Heart left ventricle (tissue), 13 donors: ENCODE results near the gene ABO.
"Not testable (repeated sequence)": the region's sequence is repeated elsewhere in the genome, so short reads cannot be mapped to it uniquely, and the experiment has no call there.

Source experiments
- CTCF ChIP-seq, 12 donors: fragments of 200-600 bp; sonication (generic) in 4 of 12; IDR thresholded peaks; one replicate each; pipeline versions ENCODE4 v1.5.0 to v1.8.0; 2018 to 2022; ENCODE audit warnings: antibody characterized with exemption in 12 of 12, mild to moderate bottlenecking in 5 of 12
- POLR2A ChIP-seq, 2 donors: fragments of 450-650 bp; IDR thresholded peaks; one replicate each; pipeline ENCODE4 v1.6.1; 2017; ENCODE audit warnings: antibody characterized with exemption in 2 of 2, mild to moderate bottlenecking in 2 of 2, moderate library complexity in 2 of 2
- donor health status: ischemic (EF 13 %, LVEDD 7.1; RV severe dilation, severe dysfunction).
- donor health status: DM: no; HTN: yes; CAD: no.
- donor health status: DM: no; HTN: no; CAD: no.
- donor health status: ischemic (EF 25% LVEDD 6.9; RV normal size, moderate dysfunction).
- donor health status: ischemic (EF 25% LVEDD 5.7; RV mildly dilated, moderate dysfunction).
- donor health status: ischemic (EF 35%, LVEDD 5.7; RV mildly dilated, moderate dysfunction).
- donor health status: nonischemic (EF 11% LVEDD 7.7; RV severe dilation, severe dysfunction).
- donor health status: DM: yes; HTN: yes; CAD: no.
- donor health status: PGD.
- donor health status: ischemic (EF 29% LVEDD 5.4; RV normal size, mild dysfunction).
- donor health status: nonischemic (EF 23%, LVEDD 6.1; RV moderate dilation, normal function).

- TF ChIP-seq CTCF, POLR2A (IDR thresholded peaks at IDR 0.05): not testable (repeated sequence)
These were observed 43.0 kb downstream of the ABO start for GRCh38 chr9:133231934-133232568.
